HCT116 (cell line): ENCODE data around the gene PRLR. TPM values are rescaled to one million over a fixed set of nuclear protein-coding genes. Genes with fewer than 3 reads are reported as not detected.

Source experiments
- ATAC-seq: fragments of 200-7000 bp; cut with Tn5 transposase; 2 replicates; pipeline ENCODE4 v1.9.1; 2020; ENCODE audit warnings: mild to moderate bottlenecking, moderate library complexity
- BruUV-seq: library from RNA; stranded (reverse); fragments of 400-500 nt; replicated peaks from 2 replicates; lab custom pipeline; 2021; lab: Mats Ljungman, UMichigan
- CTCF ChIA-PET: fragments of 300-600 bp; sonication (Branson Sonifier 250); formaldehyde crosslinking; loops from one replicate; lab custom pipeline; 2021; ENCODE audit warnings: antibody characterized with exemption; lab: Charles Lee
- POLR2A ChIA-PET: fragments of 300-600, 350-600 bp; sonication (Branson Sonifier 250); formaldehyde crosslinking; loops from one replicate; lab custom pipeline; 2021; ENCODE audit warnings: antibody characterized with exemption; lab: Charles Lee
- RAD21 ChIA-PET, 2 experiments: fragments of 300-600 bp; sonication (Branson Sonifier 250); formaldehyde crosslinking; loops; one replicate each; lab custom pipeline; 2023; ENCODE audit warnings: low total read pairs in 2 of 2; ENCODE audit not compliant: uncharacterized antibody in 2 of 2, unreplicated experiment in 2 of 2, low non-redundant PET in 1 of 2; lab: Charles Lee
- DNase-seq: peaks from one replicate; pipeline ENCODE4 v3.0.0-alpha.2; 2010; ENCODE audit warnings: low read depth, low spot score
- H2AFZ ChIP-seq: fragments of 200-600 bp; shearing (Covaris generic), sonication (generic); 2 replicates; pipeline ENCODE4 v1.6.1; 2017; ENCODE audit warnings: low read depth, mixed run types, mixed read lengths, antibody characterized with exemption, low read length; ENCODE audit not compliant: poor library complexity, severe bottlenecking
- H3K27ac ChIP-seq: 2 replicates; pipeline ENCODE4 v1.5.1; 2012; ENCODE audit warnings: low read depth, low read length
- H3K27me3 ChIP-seq: fragments of 200-600 bp; sonication (generic); 2 replicates; pipeline ENCODE4 v1.6.1; 2016; ENCODE audit warnings: mixed run types, low read length, mixed read lengths; ENCODE audit not compliant: insufficient read depth
- H3K36me3 ChIP-seq, 2 experiments: fragments of 200-500 bp in 1 of 2; fragments of 200-600 bp in 1 of 2; sonication (Bioruptor generic) in 1 of 2; sonication (generic) in 1 of 2; 2 replicates each; pipeline versions ENCODE4 v1.5.1 to v1.6.1; 2014 to 2016; ENCODE audit warnings: low read length in 2 of 2, inconsistent platforms in 1 of 2, mixed read lengths in 1 of 2, mixed run types in 1 of 2; ENCODE audit not compliant: insufficient read depth in 2 of 2, control insufficient read depth in 1 of 2
- H3K4me1 ChIP-seq, 2 experiments: fragments of 200-600 bp in 1 of 2; sonication (generic) in 1 of 2; 2 replicates each; pipeline versions ENCODE4 v1.5.1 to v1.6.1; 2012 to 2017; ENCODE audit warnings: low read length in 2 of 2, inconsistent platforms in 1 of 2, mild to moderate bottlenecking in 1 of 2, mixed read lengths in 1 of 2, mixed run types in 1 of 2, moderate library complexity in 1 of 2; ENCODE audit not compliant: insufficient read depth in 2 of 2, control insufficient read depth in 1 of 2
- H3K4me2 ChIP-seq: fragments of 200-600 bp; sonication (generic); 2 replicates; pipeline ENCODE4 v1.6.1; 2017; ENCODE audit warnings: mixed run types, low read length, mixed read lengths
- H3K4me3 ChIP-seq, 2 experiments: fragments of 200-600 bp in 1 of 2; sonication (generic) in 1 of 2; replicated peaks in 1 of 2; 2 replicates each; pipeline ENCODE4 v1.5.1; 2011 to 2016; ENCODE audit warnings: low read length in 2 of 2, control low read depth in 1 of 2, low read depth in 1 of 2, mild to moderate bottlenecking in 1 of 2, mixed read lengths in 1 of 2, mixed run types in 1 of 2
- H3K79me2 ChIP-seq: fragments of 200-600 bp; sonication (generic); 2 replicates; pipeline ENCODE4 v1.6.1; 2017; ENCODE audit warnings: mild to moderate bottlenecking, mixed run types, low read length, moderate library complexity, mixed read lengths; ENCODE audit not compliant: insufficient read depth
- H3K9ac ChIP-seq: fragments of 200-600 bp; sonication (generic); 2 replicates; pipeline ENCODE4 v1.6.1; 2016; ENCODE audit warnings: low read length, mixed read lengths
- H3K9me2 ChIP-seq: fragments of 200-600 bp; sonication (generic), shearing (Covaris generic); 2 replicates; pipeline ENCODE4 v1.6.1; 2017; ENCODE audit warnings: mixed run types, mild to moderate bottlenecking, moderate library complexity; ENCODE audit not compliant: insufficient read depth
- H3K9me3 ChIP-seq, 2 experiments: fragments of 200-500 bp in 1 of 2; fragments of 200-600 bp in 1 of 2; sonication (Bioruptor generic) in 1 of 2; sonication (generic) in 1 of 2; 2 replicates each; pipeline ENCODE4 v1.6.1; 2014 to 2017; ENCODE audit warnings: low read length in 2 of 2, mixed read lengths in 2 of 2, inconsistent platforms in 1 of 2, low read depth in 1 of 2, mild to moderate bottlenecking in 1 of 2, mixed run types in 1 of 2, moderate library complexity in 1 of 2; ENCODE audit not compliant: control insufficient read depth in 1 of 2, insufficient read depth in 1 of 2
- H4K20me1 ChIP-seq: fragments of 200-600 bp; sonication (generic), shearing (Covaris generic); 2 replicates; pipeline ENCODE4 v1.6.1; 2017; ENCODE audit warnings: mixed run types, mild to moderate bottlenecking, moderate library complexity; ENCODE audit not compliant: insufficient read depth
- CBX3 ChIP-seq: IDR thresholded peaks from 2 replicates; pipeline ENCODE4 v1.6.1; 2012; ENCODE audit warnings: low read depth
- CTCF ChIP-seq, 3 experiments: fragments of 200-600 bp in 1 of 3; sonication (generic) in 1 of 3; IDR thresholded peaks in 2 of 3; conservative IDR thresholded peaks in 1 of 3; 2 replicates each; pipeline ENCODE4 v1.5.1; 2012 to 2017; ENCODE audit warnings: low read depth in 2 of 3, low read length in 2 of 3, antibody characterized with exemption in 1 of 3, borderline replicate concordance in 1 of 3, control low read depth in 1 of 3, mild to moderate bottlenecking in 1 of 3, mixed read lengths in 1 of 3, mixed run types in 1 of 3, moderate library complexity in 1 of 3; ENCODE audit not compliant: insufficient read depth in 1 of 3
- EZH2 ChIP-seq: fragments of 200-600 bp; sonication (generic); IDR thresholded peaks from 2 replicates; pipeline ENCODE4 v1.6.1; 2017; ENCODE audit warnings: antibody characterized with exemption, mixed run types
- POLR2AphosphoS5 ChIP-seq: IDR thresholded peaks from 2 replicates; pipeline ENCODE4 v1.6.1; 2011; ENCODE audit warnings: mild to moderate bottlenecking, low read depth, low read length, moderate library complexity
- REST ChIP-seq: IDR thresholded peaks from 2 replicates; pipeline ENCODE4 v1.6.1; 2012; ENCODE audit warnings: low read depth
- SIN3A ChIP-seq: IDR thresholded peaks from 2 replicates; pipeline ENCODE4 v1.6.1; 2012; ENCODE audit warnings: low read depth
- SRF ChIP-seq: IDR thresholded peaks from 2 replicates; pipeline ENCODE4 v1.6.1; 2012; ENCODE audit warnings: low read depth
- intact Hi-C: fragments of 100-400 bp; cut with micrococcal nuclease; formaldehyde crosslinking; loops from 2 replicates; pipeline ENCODE4 v1.10.0; 2022
- total RNA-seq: library from RNA; stranded (reverse); gene quantifications from one replicate; pipeline ENCODE4 v1.2.1, GENCODE V29; 2021; ENCODE audit not compliant: unreplicated experiment

Gene PRLR
- total RNA-seq, 1 experiment from 2014 or later, result 0.10 TPM

- no peaks in the 10 kb centered on the region for H3K9me3 ChIP-seq
- no peaks in the 10 kb centered on the region for H3K36me3 ChIP-seq
- H3K27me3 ChIP-seq, result peaks cover 44% of the 10 kb centered on the region
- no peaks in the 10 kb centered on the region for H3K9me2 ChIP-seq
- no peak overlapping the region for H3K4me3 ChIP-seq
- TF ChIP-seq SIN3A (no peak), CBX3 (no peak), EZH2 (no peak), REST (no peak), POLR2AphosphoS5 (no peak), SRF (no peak), CTCF (IDR thresholded peaks at IDR 0.05 in 2 of 3, conservative IDR thresholded peaks at IDR 0.05 in 1 of 3; ENCODE audit: borderline replicate concordance in 1 of 3, insufficient read depth in 1 of 3, low read depth in 2 of 3, low read length in 2 of 3) (no peak)
- ChIA-PET POLR2A (no interaction called here), CTCF (no interaction called here), RAD21 (no interaction called here)
- H3K79me2 ChIP-seq, result no peaks in the 10 kb centered on the region
- no peaks in the 10 kb centered on the region for H4K20me1 ChIP-seq
- H3K4me2 ChIP-seq, result no peak overlapping the region
- H3K4me1 ChIP-seq, result no peaks in the 10 kb centered on the region
- ATAC-seq, result no peak
- H3K9ac ChIP-seq, result no peak overlapping the region
- BruUV-seq, result no TSS peak
- no peak for DNase-seq
- intact Hi-C loops, result no loop called here
- no peak overlapping the region for H2AFZ ChIP-seq
- H3K27ac ChIP-seq, result no peak overlapping the region
Measured at GRCh38 chr5:35024911-35025510, 205.3 kb downstream of the PRLR start.
